ENCODE results near the gene RRP1. TPM values are rescaled to one million over a fixed set of nuclear protein-coding genes. Genes with fewer than 3 reads are reported as not detected.

Gene RRP1, protein sequence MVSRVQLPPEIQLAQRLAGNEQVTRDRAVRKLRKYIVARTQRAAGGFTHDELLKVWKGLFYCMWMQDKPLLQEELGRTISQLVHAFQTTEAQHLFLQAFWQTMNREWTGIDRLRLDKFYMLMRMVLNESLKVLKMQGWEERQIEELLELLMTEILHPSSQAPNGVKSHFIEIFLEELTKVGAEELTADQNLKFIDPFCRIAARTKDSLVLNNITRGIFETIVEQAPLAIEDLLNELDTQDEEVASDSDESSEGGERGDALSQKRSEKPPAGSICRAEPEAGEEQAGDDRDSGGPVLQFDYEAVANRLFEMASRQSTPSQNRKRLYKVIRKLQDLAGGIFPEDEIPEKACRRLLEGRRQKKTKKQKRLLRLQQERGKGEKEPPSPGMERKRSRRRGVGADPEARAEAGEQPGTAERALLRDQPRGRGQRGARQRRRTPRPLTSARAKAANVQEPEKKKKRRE
- total RNA-seq (2013), result 7.2 TPM
- 1 to 10 TPM; 2.7 to 5.7 (median 4.6) TPM for polyA plus RNA-seq
- polyA minus RNA-seq, result 6.0 and 7.7 TPM in 2 replicates
- 8.9 to 27.5 (median 13.5) reads per million in 11 experiments for total RNA-seq

DNA sequence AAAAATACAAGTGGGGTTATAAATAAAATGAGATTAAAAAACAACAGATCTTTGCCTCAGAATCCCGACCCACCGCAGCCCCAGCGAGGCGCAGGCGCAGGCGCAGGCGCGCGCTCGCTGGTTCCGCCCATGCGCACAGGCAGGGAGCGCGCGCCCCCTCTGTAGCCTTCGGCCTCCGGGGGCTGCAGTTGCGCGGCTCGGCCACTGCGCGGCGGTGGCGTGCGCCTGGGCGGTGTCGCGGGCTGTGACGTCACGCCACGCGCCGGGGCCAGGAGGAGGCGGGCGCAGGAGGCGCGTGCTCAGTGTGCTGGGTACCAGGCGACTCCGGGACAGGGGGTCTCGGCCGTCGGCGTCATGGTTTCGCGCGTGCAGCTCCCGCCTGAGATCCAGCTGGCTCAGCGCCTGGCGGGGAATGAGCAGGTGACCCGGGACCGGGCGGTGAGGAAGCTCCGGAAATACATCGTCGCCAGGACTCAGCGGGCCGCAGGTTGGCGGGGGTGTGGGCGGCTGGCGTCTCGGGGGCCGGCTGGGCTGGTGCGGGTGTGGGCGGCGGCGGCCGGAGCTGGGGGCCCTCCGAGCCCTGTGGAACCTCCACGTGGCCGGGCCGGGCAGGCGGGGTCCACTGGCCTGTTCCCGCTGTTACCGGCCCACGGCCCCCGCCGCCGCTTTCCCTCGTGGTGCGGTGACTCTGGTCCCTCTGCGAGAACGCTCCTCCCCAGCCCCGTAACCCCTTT lies at the start of gene RRP1:
Gene RRP1, plus strand, starts transcription at position 302 of the 734 bp plus-strand sequence. Its CDS starts 53 bp downstream, at position 355.
- Histone ChIP-seq H3K9ac (ENCODE audit: insufficient read depth, low read length, poor library complexity, severe bottlenecking) (peak within 1 kb of the TSS; percentile 73), H3K27ac (ENCODE audit: low read depth in 1 of 2, low read length in 2 of 2) (peak within 1 kb of the TSS; percentile 71 to 82), H3K36me3 (replicated peaks in 1 of 2; ENCODE audit: control insufficient read depth in 1 of 2, insufficient read depth in 2 of 2, low read length in 2 of 2) (peaks cover 0 to 31% of the 10 kb centered on the region in 2 donors), H3K79me2 (ENCODE audit: insufficient read depth, low read length) (peaks cover 29% of the 10 kb centered on the region), H3K9me3 (replicated peaks in 1 of 2; ENCODE audit: control insufficient read depth in 1 of 2, insufficient read depth in 1 of 2, low read length in 2 of 2) (no peaks in the 10 kb centered on the region), H4K20me1 (ENCODE audit: insufficient read depth, low read length) (peaks cover 32% of the 10 kb centered on the region), H3K27me3 (ENCODE audit: control insufficient read depth in 2 of 2, insufficient read depth in 2 of 2, low read length in 2 of 2) (no peaks in the 10 kb centered on the region), H3K4me1 (ENCODE audit: control insufficient read depth in 1 of 2, insufficient read depth in 2 of 2, low read length in 2 of 2) (peaks cover 19 to 21% of the 10 kb centered on the region in 2 donors), H2AFZ (ENCODE audit: insufficient read depth, low read depth, low read length, poor library complexity, severe bottlenecking) (peak within 1 kb of the TSS; percentile 87), H3K4me3 (replicated peaks in 1 of 3; ENCODE audit: low read depth in 2 of 3, low read length in 3 of 3) (peak within 1 kb of the TSS; percentile 66 to 80 (median 66)), H3K4me2 (replicated peaks; ENCODE audit: extremely low read depth, low read length, poor library complexity, severe bottlenecking) (peak within 1 kb of the TSS; percentile 94)
- peaks cover 0 to 3% (median 0%) of the 10 kb centered on the region in 7 donors for H3K9me3 Mint-ChIP-seq
- peaks cover 18% of the 10 kb centered on the region for H3K4me1 Mint-ChIP-seq
- peaks cover 19 to 28% of the 10 kb centered on the region in 2 donors for H3K36me3 Mint-ChIP-seq
- TF ChIP-seq, protein P1, sequence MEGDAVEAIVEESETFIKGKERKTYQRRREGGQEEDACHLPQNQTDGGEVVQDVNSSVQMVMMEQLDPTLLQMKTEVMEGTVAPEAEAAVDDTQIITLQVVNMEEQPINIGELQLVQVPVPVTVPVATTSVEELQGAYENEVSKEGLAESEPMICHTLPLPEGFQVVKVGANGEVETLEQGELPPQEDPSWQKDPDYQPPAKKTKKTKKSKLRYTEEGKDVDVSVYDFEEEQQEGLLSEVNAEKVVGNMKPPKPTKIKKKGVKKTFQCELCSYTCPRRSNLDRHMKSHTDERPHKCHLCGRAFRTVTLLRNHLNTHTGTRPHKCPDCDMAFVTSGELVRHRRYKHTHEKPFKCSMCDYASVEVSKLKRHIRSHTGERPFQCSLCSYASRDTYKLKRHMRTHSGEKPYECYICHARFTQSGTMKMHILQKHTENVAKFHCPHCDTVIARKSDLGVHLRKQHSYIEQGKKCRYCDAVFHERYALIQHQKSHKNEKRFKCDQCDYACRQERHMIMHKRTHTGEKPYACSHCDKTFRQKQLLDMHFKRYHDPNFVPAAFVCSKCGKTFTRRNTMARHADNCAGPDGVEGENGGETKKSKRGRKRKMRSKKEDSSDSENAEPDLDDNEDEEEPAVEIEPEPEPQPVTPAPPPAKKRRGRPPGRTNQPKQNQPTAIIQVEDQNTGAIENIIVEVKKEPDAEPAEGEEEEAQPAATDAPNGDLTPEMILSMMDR (IDR thresholded peaks at IDR 0.05), result peak; percentile 99
- H3K4me3 Mint-ChIP-seq, result peak within 1 kb of the TSS; percentile 86 to 91
- H3K27ac Mint-ChIP-seq, result peak within 1 kb of the TSS; percentile 81 to 95 (median 89)
- DNase-seq, result peak; percentile 83 to 90 (median 86)
- intact Hi-C loops (cut with micrococcal nuclease), result loop anchor here in 1 of 2 donors (5.0 to 10.0 kb wide), 2 partner anchors 62 to 545 kb away; partner anchors contain the start of gene CFAP410
- under 1% methylated on average over 83 of the region's 83 CpGs for WGBS (ENCODE audit: insufficient coverage)
- H3K27me3 Mint-ChIP-seq (ENCODE audit: low read depth in 3 of 3), result peaks cover 0 to 4% (median 2%) of the 10 kb centered on the region in 3 donors

Measured in CD14-positive monocyte (primary cell).